ENCODE data around the gene PPIP5K2. TPM values are rescaled to one million over a fixed set of nuclear protein-coding genes. Genes with fewer than 3 reads are reported as not detected.
"Not testable (repeated sequence)": the region's sequence is repeated elsewhere in the genome, so short reads cannot be mapped to it uniquely, and the experiment has no call there.

Gene PPIP5K2
- total RNA-seq, 1 experiment from 2014 or later = 29.7 TPM

- no peaks in the 10 kb centered on the region; the same call in 1 of the 2 replicates for H3K36me3 ChIP-seq (replicated peaks; ENCODE audit: control insufficient read depth, insufficient read depth, low read length)
- H3K4me3 ChIP-seq (ENCODE audit: insufficient read depth, low read depth, low read length) = no peak overlapping the region
- peak; percentile 73 for DNase-seq
- no peaks in the 10 kb centered on the region for H3K27me3 ChIP-seq (ENCODE audit: control insufficient read depth, insufficient read depth, low read length)
Measured at GRCh38 chr5:103139264-103139865, 19.3 kb downstream of the PPIP5K2 start.

DNA sequence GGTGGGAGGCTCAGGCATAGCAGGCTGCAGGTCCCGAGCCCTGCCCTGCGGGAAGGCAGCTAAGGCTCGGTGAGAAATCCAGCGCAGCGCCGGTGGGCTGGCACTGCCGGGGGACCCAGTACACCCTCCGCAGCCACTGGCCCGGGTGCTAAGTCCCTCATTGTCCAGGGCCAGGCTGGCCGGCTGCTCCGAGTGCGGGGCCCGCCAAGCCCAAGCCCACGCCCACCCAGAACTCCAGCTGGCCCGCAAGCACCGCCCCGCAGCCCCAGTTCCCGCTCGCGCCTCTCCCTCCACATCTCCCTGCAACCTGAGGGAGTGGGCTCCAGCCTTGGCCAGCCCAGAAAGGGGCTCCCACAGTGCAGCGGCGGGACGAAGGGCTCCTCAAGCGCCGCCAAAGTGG, 22.0 kb downstream of the PPIP5K2 start:
- not testable (repeated sequence) for H3K4me3 ChIP-seq (ENCODE audit: insufficient read depth, low read depth, low read length); H3K36me3 ChIP-seq (replicated peaks; ENCODE audit: control insufficient read depth, insufficient read depth, low read length); DNase-seq; H3K27me3 ChIP-seq (ENCODE audit: control insufficient read depth, insufficient read depth, low read length)

- H3K4me3 ChIP-seq (ENCODE audit: insufficient read depth, low read depth, low read length) = no peak overlapping the region
- H3K36me3 ChIP-seq (replicated peaks; ENCODE audit: control insufficient read depth, insufficient read depth, low read length) = no peaks in the 10 kb centered on the region; the same call in 1 of the 2 replicates
- no peaks in the 10 kb centered on the region for H3K27me3 ChIP-seq (ENCODE audit: control insufficient read depth, insufficient read depth, low read length)
- DNase-seq = no peak
Measured at GRCh38 chr5:103145196-103145595, 25.1 kb downstream of the PPIP5K2 start.

DNA sequence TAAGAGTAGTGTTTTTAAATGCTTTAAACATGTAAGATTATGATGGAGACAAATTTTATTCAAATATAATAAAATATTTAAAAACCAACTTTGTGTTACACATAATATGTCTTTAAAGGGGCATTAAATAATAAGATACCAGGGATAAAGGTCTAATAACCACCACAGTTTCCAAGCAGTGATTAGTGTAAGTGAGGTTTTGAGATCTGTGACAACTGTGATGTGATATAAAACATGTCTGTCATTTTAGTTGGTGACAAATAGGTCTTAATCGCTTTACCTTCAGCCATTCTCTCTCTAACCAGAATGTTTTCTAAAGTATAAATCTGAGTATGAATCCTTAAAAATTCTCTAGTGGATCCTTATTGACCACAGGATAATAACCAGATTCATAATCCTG, 28.1 kb downstream of the PPIP5K2 start:
- no peaks in the 10 kb centered on the region; the same call in 1 of the 2 replicates for H3K36me3 ChIP-seq (replicated peaks; ENCODE audit: control insufficient read depth, insufficient read depth, low read length)
- no peaks in the 10 kb centered on the region for H3K27me3 ChIP-seq (ENCODE audit: control insufficient read depth, insufficient read depth, low read length)
- DNase-seq = no peak
- H3K4me3 ChIP-seq (ENCODE audit: insufficient read depth, low read depth, low read length) = no peak overlapping the region

GRCh38 chr5:103151156-103151555, 31.1 kb downstream of the PPIP5K2 start:
- no peak for DNase-seq
- Histone ChIP-seq H3K4me3 (ENCODE audit: insufficient read depth, low read depth, low read length) (no peak overlapping the region), H3K36me3 (replicated peaks; ENCODE audit: control insufficient read depth, insufficient read depth, low read length) (no peaks in the 10 kb centered on the region; the same call in 1 of the 2 replicates), H3K27me3 (ENCODE audit: control insufficient read depth, insufficient read depth, low read length) (no peaks in the 10 kb centered on the region)

GRCh38 chr5:103166706-103167105, 46.6 kb downstream of the PPIP5K2 start:
- no peak overlapping the region for H3K4me3 ChIP-seq (ENCODE audit: insufficient read depth, low read depth, low read length)

DNA sequence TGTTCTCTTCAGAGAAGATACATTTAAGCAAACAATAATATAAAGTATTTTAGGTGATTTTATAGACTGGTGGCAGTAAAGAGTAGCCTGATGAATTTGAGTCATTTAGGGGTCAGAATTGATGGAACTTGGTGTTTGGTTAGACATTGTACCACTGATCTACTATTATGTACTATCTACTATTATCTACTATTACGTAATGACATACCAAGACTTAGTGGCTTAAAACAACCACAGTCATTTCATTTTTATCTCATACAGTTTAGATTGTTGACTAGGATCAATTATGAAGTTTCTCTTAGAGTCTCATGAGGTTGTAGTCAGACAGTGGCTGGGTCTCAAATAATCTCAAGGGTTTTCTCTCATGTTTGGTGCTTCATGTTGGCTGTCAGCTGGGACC, 54.0 kb downstream of the PPIP5K2 start:
- Histone ChIP-seq H3K27me3 (ENCODE audit: control insufficient read depth, insufficient read depth, low read length) (no peaks in the 10 kb centered on the region), H3K4me3 (ENCODE audit: insufficient read depth, low read depth, low read length) (no peak overlapping the region), H3K36me3 (replicated peaks; ENCODE audit: control insufficient read depth, insufficient read depth, low read length) (no peaks in the 10 kb centered on the region)
- DNase-seq = no peak

More at GRCh38 chr5:103166706-103167105, 46.6 kb downstream of the PPIP5K2 start:
- no peaks in the 10 kb centered on the region for H3K27me3 ChIP-seq (ENCODE audit: control insufficient read depth, insufficient read depth, low read length)
- no peaks in the 10 kb centered on the region for H3K36me3 ChIP-seq (replicated peaks; ENCODE audit: control insufficient read depth, insufficient read depth, low read length)
- no peak for DNase-seq

DNA sequence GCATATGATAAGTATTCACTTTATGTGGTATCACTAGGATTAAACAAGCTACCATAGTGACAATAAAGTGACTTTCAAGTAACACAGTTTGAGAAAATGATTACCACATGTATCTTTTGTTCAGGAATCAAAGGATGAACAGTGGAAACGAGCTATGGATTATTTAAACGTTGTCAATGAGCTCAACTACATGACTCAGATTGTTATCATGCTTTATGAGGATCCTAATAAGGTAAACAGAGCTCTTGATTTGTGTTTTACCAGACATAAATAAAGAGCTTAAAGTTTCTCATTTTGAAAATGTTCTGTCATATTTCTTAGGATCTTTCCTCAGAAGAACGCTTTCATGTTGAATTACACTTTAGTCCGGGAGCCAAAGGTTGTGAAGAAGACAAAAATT, 57.4 kb downstream of the PPIP5K2 start:
- H3K36me3 ChIP-seq (replicated peaks; ENCODE audit: control insufficient read depth, insufficient read depth, low read length) = no peaks in the 10 kb centered on the region; the same call in 1 of the 2 replicates
- no peak overlapping the region for H3K4me3 ChIP-seq (ENCODE audit: insufficient read depth, low read depth, low read length)
- no peaks in the 10 kb centered on the region for H3K27me3 ChIP-seq (ENCODE audit: control insufficient read depth, insufficient read depth, low read length)
- DNase-seq = no peak

DNA sequence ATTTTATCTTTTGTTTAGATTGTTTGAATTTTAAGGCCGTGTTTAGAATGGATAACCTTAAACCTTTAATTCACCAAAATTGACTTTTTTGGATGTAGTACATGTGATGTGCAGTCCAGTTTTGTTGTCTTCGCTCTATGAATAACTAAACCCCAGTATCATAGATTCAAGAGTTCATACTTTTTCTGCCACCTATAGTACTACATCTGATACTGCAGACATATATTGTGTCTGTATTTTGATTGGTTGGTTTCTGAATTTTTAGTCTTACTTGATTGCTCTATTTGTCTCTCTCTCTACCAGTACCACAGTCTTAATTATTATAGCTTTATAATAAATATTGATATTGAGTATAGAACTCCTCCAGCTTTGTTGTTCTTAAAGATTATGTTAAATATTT, 58.1 kb downstream of the PPIP5K2 start:
- Histone ChIP-seq H3K4me3 (ENCODE audit: insufficient read depth, low read depth, low read length) (no peak overlapping the region), H3K27me3 (ENCODE audit: control insufficient read depth, insufficient read depth, low read length) (no peaks in the 10 kb centered on the region), H3K36me3 (replicated peaks; ENCODE audit: control insufficient read depth, insufficient read depth, low read length) (no peaks in the 10 kb centered on the region; the same call in 1 of the 2 replicates)
- DNase-seq = no peak

DNA sequence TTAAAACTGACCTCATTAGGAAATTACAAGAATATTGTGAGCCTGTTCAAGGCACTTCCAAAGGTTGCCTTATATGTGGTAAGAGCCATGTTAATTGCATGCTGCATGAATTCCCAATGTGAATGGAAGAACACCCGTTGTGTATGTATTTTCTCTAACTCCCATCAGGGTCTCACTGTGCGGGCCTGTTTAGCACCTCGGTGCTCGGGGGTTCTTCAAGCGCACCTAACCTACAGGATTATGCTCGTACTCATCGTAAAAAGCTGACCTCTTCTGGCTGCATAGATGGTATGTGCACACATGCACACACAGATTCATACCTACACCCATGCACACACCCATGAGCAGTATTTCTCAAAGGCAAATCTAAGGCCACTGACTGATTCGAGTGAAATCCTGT, 66.1 kb downstream of the PPIP5K2 start:
- Histone ChIP-seq H3K4me3 (ENCODE audit: insufficient read depth, low read depth, low read length) (no peak overlapping the region), H3K36me3 (replicated peaks; ENCODE audit: control insufficient read depth, insufficient read depth, low read length) (no peaks in the 10 kb centered on the region; the same call in 1 of the 2 replicates), H3K27me3 (ENCODE audit: control insufficient read depth, insufficient read depth, low read length) (no peaks in the 10 kb centered on the region)
- no peak for DNase-seq

GRCh38 chr5:103188436-103188835, 68.3 kb downstream of the PPIP5K2 start:
- Histone ChIP-seq H3K4me3 (ENCODE audit: insufficient read depth, low read depth, low read length) (no peak overlapping the region), H3K36me3 (replicated peaks; ENCODE audit: control insufficient read depth, insufficient read depth, low read length) (no peaks in the 10 kb centered on the region), H3K27me3 (ENCODE audit: control insufficient read depth, insufficient read depth, low read length) (no peaks in the 10 kb centered on the region)
- no peak for DNase-seq

DNA sequence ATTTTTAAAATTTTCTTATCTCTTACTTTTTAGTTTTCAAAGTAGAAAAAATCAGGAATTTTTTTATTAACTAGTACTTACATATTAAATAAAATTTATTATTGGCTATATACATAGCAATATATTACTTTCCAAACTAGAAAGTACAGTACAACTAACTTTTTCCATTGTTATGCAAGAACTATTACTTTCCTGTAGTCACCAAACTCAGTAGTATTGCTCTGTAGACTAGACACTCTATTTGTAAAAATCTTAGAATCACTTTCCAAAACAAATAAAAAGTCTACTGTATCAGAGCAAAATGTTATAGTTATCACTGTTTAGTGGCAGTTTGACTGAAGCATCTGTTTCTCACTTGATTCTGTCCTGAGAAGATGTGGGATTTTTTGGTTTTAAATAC, 83.1 kb downstream of the PPIP5K2 start:
- H3K4me3 ChIP-seq (ENCODE audit: insufficient read depth, low read depth, low read length) = no peak overlapping the region
- no peak for DNase-seq

DNA sequence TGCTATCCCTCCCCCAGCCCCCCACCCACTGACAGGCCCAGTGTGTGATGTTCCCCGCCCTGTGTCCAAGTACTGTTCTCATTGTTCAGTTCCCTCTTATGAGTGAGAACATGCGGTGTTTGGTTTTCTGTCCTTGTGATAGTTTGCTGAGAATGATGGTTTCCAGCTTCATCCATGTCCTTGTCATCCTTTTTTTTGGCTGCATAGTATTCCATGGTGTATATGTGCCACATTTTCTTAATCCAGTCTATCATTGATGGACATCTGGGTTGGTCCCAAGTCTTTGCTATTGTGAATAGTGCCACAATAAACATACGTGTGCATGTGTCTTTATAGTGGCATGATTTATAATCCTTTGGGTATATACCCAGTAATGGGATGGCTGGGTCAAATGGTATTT, 84.9 kb downstream of the PPIP5K2 start:
- H3K4me3 ChIP-seq (ENCODE audit: insufficient read depth, low read depth, low read length); H3K36me3 ChIP-seq (replicated peaks; ENCODE audit: control insufficient read depth, insufficient read depth, low read length); H3K27me3 ChIP-seq (ENCODE audit: control insufficient read depth, insufficient read depth, low read length); DNase-seq: not testable (repeated sequence)

More for the DNA sequence above, 83.1 kb downstream of the PPIP5K2 start:
- H3K36me3 ChIP-seq (replicated peaks; ENCODE audit: control insufficient read depth, insufficient read depth, low read length) = no peaks in the 10 kb centered on the region
- H3K27me3 ChIP-seq (ENCODE audit: control insufficient read depth, insufficient read depth, low read length) = no peaks in the 10 kb centered on the region

GRCh38 chr5:103205991-103206700, 86.0 kb downstream of the PPIP5K2 start:
- H3K27me3 ChIP-seq (ENCODE audit: control insufficient read depth, insufficient read depth, low read length) = no peaks in the 10 kb centered on the region
- no peak for DNase-seq
- H3K36me3 ChIP-seq (replicated peaks; ENCODE audit: control insufficient read depth, insufficient read depth, low read length) = no peaks in the 10 kb centered on the region
- H3K4me3 ChIP-seq (ENCODE audit: insufficient read depth, low read depth, low read length) = no peak overlapping the region

DNA sequence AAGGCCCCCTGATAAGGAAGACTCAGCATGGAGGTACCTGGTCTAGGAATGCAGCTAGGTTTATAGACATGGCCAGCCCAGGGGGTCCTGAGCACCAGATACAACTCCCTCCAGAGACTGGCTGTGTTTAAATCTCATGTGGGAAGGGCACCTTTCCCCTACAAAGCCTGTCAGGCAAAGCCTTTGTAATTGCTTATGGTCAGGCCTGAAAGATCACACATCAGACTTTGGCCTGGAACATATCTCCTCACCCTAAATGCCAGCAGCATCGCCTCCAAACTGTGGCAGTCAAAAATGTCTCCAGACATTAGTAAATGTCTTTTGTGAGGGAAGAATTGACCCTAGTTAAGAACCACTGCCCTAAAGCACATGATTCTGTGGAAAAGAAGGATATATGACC, 86.9 kb downstream of the PPIP5K2 start:
- H3K27me3 ChIP-seq (ENCODE audit: control insufficient read depth, insufficient read depth, low read length) = no peaks in the 10 kb centered on the region
- DNase-seq = no peak
- H3K4me3 ChIP-seq (ENCODE audit: insufficient read depth, low read depth, low read length) = no peak overlapping the region
- H3K36me3 ChIP-seq (replicated peaks; ENCODE audit: control insufficient read depth, insufficient read depth, low read length) = no peaks in the 10 kb centered on the region

Measured in H7 (cell line).